Stimulated activated CD4-positive, alpha-beta T cell treated with anti-CD3 and anti-CD28 coated beads, Interleukin-2, amount 100 ng/mL, for 24 hours (primary cell): Measurements from ENCODE around the gene DBF4B.

ENCODE experiments used
- DNase-seq, 2 donors: peaks; one replicate each; pipeline ENCODE4 v3.0.0-alpha.2; 2020

DBF4B gene

DNA sequence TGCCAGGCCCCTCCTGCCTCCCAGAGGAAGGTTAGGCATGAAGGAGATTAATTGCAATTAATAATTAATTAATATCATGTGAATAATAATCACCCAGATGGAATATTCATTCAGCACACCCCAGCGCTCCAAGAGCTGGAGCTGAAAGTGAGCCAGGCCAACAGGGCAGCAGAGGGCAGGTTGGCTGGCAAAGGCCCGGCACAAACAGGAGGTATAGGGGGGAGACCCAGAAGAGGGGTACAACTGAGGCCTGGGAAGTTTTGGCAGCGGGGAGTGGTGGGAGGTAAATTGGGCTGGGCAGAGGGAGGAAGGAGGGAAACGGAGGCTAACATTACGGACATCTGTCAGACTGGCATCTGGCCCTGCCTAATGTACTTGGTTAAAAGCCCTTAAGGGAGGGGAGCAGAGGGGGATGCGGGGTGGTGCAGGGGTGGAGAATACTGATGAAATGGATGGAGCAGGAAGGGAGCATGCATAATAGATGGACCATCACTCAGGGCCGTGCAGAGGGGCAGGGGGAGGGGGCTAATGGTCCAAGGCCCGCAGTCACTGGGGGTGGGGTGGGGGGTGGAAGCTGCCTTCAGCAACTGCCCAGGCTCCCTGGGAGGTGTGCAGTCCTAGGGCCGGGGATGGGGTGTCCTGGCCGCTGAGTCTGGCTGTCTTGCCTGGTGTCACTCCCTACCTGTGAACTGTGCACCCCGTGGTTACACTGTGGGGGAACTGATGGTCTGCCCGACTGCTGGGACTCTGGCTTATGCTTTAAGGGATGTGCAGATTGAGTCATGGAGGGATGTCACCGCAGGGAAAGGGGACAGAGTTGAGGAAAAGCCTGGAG, 52.2 kb downstream of the DBF4B start:
- no peak for DNase-seq

GRCh38 chr17:44761932-44762810, 53.7 kb downstream of the DBF4B start:
- no peak for DNase-seq

GRCh38 chr17:44763170-44763569, 54.7 kb downstream of the DBF4B start:
- DNase-seq: no peak

DNA sequence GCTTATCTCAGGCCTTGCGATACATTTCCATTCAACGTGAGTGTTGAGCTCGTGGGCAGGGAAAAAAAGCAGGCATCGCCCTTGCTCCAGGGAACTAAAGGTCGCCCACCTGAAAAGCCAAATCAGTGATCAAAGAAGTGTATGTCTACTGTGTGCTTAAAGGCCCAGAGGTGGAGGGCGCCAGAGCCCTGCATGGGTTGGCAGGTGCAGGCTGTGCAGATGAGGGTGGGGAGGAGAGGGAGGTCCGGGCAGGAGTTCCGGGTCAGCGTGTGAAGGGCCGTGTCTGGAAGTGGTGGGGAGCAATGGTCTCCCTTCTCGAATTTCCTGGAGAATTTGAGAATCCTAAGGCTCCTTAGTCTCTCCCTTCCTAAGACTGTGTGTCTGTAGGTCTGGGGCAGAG, 57.5 kb downstream of the DBF4B start:
- DNase-seq: no peak

DNA sequence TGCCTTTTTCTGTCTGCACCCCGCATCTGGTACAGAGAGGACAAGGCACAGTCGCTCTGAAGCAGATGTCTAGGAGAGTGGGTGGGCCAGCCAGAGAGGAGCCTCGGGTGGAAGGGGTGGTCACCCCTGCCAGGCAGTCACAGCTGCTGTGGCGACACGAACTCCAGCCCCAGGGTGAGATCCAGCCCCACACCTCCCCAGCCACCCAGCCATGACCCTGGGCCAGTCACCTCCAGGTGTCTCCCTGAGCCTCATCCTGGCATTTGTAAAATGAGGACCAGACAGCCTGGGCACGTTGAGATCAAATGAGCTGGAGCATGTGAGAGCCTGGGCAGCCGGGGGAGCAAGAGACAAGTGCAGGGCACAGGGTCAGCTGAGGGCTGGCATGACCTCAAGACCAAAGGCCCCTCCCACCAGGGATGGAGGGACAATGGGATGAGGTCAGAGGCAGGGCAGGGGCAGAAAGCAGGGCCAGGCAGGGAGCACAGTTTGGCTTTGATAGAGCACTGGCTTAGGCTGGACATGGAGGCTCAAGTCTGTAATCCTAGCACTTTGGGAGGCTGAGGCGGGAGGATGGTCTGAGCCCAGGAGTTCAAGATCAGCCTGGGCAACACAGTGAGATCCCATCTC, 58.1 kb downstream of the DBF4B start:
- no peak for DNase-seq

DNA sequence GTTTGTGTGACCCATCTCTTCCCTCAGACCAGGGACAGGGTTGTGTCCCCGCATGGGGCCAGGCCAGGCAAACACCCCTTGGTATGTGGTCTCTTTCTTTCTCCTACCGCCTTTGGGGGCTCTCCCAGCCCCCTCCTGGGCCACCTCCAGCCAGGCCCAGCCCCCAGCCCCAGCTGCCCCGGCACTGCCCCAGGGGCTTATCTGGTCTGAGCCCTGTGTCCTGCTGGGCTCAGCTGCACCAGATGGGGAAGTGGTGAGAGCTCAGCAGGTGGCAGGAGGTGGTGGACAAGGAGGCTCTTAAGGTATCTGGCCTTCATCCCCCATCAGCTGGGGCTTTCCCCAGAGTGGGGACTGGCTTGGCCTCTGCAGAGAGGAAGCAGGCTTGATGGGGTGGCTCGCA, 59.0 kb downstream of the DBF4B start:
- DNase-seq: no peak

DNA sequence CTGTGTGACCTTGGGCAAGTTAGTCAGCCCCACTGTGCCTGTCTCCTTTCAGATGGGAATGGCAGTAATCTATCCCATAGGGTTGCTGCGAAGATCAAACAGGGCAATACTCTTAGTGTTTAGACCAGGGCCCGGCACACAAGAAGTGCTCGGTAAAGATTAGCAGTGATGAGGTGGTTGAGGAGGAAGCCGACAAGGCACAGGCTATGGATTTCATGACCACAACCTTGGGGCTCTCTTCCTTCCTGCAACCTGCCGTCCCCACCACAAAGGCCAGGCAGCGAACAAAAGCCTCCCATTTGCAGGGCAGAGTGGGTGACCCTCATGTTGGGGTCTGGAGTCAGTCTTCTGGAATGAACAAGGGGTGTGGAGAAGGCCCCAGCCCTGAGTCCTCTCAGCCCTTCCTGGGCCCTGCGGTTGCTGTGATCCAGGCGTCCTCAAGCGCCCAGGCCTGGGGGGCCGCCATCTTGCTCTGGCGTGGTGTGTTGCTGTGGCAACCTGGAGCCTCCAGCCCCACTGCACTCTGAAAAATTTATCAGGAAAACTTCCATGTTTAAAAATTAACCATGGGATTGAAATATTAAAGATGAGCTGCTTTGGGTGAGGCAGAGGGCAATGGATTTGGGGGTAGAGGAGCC, 60.2 kb downstream of the DBF4B start:
- DNase-seq: no peak

- DNase-seq: no peak
These were observed 60.8 kb downstream of the DBF4B start for GRCh38 chr17:44769230-44769629.

DNA sequence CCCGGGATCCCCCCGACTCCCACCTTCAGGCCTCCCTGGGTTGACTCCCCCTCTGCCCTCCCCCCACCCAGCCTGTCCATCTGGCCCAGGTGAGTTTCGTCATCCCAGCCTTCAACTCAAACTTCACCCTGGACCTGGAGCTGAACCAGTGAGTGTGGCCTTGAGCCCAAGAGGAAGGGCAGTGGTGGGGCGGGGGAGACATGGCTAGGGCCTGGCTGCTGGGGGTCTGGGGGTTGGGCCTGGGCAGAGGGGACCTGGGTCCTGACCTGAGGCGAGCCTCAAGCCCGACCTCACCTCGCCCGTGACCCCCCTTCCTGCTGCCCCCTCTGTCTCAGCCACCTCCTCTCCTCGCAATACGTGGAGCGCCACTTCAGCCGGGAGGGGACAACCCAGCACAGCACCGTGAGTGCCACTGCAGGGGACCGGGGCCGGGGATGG, 61.2 kb downstream of the DBF4B start:
- DNase-seq: no peak

DNA sequence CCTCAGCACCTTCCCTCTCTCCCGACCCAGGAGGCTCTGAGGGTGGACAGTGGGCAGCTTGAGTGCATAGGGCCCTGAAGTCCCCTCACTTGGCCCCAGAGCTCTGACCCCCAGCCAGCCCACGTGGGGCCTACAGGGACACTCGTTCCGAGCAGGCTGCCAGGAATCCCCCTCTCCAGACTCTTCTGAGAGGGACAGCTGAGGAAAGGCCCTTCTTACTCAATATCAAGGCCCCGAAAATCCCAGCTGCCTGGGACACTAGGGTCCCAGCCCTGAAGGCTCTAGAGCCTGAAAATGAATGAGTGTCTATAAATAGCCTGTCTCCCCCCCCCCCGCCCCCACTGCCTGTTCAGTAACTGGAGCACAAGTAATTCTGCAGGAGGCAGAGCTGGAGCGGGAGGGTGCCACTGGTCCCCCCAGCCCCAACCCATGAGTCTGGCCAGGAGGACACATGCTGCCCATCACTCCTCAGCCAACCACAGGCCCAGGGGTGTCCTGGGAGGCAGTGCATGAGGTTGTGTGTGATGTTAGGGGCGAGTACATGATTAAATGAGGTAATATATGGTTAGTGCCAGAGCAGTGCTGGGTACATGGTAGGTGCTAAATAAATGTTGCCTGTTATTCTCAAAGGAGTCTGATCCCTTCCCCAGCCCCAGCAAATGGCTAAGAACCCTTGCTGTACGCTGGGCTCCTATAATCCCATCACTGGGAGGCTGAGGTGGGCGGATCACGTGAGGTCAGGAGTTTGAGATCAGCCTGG, 61.9 kb downstream of the DBF4B start:
- no peak for DNase-seq

GRCh38 chr17:44772308-44773045, 64.0 kb downstream of the DBF4B start:
- no peak for DNase-seq

GRCh38 chr17:44773140-44773539, 64.7 kb downstream of the DBF4B start:
- no peak for DNase-seq

DNA sequence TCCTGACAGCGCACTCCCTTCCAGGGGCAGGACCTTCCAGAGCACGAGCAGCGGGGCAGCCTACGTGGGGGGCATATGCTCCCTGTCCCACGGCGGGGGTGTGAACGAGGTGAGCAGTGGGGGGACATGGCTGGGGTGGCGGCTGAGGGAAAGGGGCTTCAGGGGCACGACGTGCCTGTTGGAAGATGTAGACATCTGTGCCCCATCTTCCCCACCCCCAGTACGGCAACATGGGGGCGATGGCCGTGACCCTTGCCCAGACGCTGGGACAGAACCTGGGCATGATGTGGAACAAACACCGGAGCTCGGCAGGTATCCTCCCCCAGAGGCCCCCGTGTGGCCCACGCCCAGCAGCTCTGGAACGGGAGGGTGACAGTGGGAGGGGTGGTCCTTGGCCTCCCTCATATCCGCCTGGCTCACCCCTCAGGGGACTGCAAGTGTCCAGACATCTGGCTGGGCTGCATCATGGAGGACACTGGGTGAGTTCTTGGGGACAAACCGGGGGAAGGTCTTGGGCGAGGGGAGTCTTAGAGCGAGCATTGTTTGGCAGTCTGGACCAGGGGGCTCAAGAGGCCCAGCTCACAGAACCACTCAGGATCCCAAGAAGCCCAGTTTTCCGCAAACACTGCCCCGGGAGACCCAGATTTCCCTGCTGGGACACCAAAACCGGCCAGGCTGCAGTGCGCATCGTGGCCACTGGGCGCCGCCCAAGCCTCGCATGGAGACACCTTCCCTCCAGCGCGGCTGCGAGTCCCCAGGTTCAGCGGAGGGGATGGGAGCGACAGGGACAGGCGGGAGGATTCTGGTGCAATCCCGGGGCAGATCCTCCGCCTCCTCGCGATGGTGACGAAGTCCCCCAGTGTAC, 66.0 kb downstream of the DBF4B start:
- peak; percentile 94 to 97 for DNase-seq

DNA sequence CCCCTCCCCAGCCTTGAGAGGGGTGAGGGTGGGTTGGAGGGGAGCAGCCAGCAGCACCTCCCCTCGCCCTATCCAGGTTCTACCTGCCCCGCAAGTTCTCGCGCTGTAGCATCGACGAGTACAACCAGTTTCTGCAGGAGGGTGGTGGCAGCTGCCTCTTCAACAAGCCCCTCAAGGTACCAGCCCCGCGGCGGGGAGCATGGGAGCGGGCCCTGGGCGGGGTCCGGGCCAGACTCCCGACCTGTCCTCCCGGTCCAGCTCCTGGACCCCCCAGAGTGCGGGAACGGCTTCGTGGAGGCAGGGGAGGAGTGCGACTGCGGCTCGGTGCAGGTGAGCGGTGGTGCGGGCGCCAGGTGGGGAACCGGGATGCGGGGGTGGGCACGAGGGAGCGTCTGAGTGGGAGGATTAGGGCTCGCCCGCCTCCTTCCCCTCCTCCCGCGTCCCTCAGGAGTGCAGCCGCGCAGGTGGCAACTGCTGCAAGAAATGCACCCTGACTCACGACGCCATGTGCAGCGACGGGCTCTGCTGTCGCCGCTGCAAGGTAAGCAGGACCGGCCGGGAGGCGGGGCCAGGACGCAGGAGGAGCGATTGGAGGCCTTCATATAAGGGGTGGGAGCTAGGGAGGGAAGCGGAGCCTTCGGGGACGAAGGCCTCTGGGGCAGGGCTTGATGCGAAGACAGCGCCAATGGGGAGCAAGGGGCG, 66.8 kb downstream of the DBF4B start:
- DNase-seq: peak; percentile 98 to 99

DNA sequence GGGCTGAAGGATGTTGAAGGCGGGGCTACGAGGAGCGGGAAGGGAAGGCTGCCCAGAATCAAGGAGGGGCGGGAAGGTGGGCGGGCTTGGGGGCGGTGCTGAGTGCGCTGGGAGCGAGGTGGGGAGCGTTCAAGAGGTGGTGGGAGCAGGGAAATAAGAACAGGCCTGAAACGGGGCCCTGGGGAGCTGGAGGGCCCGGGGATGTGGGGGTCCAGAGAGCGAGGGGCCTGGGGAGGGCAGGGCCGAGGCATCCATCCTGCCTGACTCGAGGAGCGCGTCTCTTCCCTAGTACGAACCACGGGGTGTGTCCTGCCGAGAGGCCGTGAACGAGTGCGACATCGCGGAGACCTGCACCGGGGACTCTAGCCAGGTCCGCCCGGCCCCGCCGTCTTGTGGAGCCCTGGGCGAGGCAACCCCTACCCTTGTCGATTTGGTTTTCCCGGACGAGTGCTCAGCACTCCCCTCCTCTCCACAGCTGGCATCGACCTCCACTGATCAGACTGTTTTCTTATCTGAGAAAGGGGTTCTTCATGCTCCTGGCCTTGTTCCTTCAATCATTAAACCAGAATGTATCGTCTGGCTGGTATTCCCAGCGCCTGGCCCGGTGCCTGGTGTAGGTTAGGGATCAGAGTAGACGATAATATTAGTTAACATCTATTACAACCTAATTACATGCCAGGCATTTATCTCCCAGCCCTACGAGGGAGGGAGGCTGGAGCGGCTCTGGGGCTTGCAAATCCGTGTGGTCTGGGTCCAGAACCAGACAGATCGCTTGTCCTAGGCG, 67.6 kb downstream of the DBF4B start:
- no peak for DNase-seq

DNA sequence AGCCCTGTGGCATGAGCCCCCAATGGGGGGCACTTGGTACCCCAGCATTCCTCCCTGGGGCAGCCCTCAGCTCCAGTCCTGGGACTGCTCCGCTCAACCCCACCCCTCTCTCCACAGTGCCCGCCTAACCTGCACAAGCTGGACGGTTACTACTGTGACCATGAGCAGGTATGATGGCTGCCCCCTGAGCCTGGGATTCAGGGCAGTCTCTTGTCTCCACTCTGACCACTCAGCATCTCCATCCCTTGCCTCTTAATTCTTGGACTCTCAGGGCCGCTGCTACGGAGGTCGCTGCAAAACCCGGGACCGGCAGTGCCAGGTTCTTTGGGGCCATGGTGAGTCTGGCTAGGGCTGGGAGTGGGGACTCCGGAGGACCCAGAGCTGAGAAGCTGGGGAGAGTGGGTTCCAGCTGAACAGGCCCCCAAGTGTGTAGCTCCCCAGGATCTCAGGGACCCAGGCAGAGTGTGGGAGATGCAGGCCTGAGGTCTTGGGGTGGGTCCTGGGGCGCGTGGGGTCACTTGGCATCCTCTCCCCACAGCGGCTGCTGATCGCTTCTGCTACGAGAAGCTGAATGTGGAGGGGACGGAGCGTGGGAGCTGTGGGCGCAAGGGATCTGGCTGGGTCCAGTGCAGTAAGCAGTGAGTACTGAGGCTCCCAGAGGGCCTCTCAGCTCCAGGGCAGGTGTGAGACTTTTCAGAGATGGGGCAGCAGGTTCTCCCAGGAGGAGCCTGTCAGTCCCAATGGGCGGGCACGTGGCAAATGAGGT, 68.3 kb downstream of the DBF4B start:
- no peak for DNase-seq

- no peak for DNase-seq
These were observed 69.2 kb downstream of the DBF4B start for GRCh38 chr17:44777394-44778348.
